Endometrial microvascular endothelial cells (primary cell): ENCODE results near the gene MTCL1. TPM values are rescaled to one million over a fixed set of nuclear protein-coding genes. Genes with fewer than 3 reads are reported as not detected.

Experiments used
- in situ Hi-C: cut with HindIII; loops from 2 replicates; pipeline ENCODE4 v1.10.0; 2017; ENCODE audit warnings: low sequenced_read_pairs, low pct_unique_long_range_greater_than_20kb; ENCODE audit errors: inconsistent ontology term
- total RNA-seq: library from RNA; depleted of rRNA; stranded (reverse); fragments of >200 nt; gene quantifications from one replicate; pipeline ENCODE4 v1.2.3, GENCODE V29; 2015; ENCODE audit errors: inconsistent ontology term

MTCL1 gene
- total RNA-seq, 1 donor from 2014 or later: 28.2 TPM

DNA sequence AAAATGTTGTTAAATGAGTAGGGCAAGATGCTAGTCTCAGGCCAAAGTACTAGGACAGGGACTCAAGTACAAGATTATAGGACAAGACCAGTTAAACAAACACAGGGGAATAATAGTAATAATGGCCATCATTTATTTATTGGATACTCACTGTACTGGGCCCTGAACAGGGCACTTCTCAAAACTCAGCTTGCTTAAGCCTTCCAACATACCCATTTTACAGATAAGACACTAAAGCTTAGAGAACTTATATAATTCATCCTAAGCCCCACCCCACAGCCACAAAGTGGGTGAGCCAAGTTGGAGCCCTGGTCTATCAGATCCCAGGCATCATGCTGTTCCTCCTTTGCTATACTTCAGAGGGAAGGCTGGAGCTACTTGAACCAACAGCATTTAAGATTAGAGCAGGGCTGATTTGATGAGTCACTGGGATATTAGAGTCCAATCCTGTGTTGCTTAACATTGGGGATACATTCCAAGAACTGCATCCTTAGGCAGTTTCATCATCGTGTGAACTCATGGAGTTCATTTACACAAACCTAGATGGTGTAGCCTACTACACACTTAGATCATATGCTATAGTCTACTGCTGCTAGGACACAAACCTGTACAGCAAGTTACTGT is 153.6 kb downstream of the MTCL1 start:
- in situ Hi-C loops: no loop called here

DNA sequence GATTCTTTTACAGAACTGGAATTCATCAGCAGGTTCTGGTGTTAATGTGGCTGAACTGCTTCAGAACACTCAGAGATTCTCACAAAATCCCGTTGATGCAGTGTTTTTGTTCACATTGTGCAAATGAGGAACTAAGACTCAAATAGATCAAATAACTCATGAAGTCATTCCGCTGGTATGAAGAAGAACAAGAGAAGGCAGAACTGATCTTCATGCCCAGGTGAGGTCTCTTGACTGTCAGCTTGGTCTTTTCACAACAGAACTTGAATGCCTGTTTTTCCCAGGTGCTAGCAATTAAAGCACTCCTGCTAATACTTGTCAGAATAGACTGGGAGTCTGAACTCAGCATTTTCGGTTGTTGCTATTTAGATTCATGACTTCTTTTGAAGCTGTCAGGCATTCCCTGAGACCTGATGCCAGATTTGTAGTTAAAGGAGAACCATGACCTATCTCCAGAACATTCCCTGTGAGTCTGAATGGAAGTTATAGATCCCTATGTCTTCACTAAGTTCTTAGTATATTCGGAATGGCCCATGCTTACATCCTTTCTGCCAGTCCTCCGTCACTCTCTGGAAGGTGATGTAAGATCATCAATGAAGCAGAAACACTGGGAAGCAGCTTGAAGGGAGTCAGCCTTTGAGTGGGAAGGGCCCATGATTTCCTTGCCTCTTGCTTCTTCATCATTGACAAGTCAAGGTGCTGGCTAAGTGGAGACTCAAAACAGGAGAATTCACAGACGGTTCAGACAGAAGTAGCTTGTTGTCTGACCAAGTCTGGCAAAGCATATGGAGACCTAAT is 155.7 kb downstream of the MTCL1 start:
- in situ Hi-C loops: no loop called here

DNA sequence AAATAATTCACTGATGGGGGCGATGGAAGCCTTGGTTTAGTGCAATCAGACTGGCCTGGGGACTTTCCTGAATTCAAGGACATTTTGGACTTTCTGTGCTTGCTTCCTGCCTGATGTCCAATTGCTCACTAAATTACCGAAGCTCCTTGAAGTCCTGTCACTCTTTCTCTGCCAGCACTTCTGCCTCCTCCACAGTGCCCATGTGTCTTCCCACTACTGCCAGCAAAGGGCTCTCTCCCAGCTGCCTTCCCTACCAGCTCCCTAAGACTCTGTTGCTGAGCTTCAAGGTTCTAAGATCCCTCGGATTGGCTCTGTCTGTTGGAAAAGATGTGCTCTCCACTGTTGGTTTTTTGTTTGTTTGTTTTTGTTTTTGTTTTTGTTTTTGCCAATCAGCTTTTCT is 158.1 kb downstream of the MTCL1 start:
- in situ Hi-C loops: no loop called here

DNA sequence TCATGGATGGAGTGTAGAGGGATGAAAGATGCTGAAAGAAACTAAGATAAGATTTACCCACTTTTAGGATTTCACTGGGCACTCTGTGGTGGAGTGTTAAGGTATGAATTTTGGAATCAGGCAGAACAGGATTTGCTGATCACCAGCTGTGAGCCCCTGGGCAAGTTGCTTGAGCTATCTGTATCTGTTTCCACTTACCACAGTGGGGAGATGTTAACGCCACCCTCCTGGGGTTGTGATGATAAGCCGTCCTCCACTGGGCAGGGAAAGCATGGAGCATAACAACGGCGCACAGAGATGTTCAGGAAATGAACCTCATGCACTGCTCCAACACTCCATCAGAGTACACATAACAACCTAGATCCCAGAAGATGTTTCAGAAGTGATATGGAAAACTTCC is 160.6 kb downstream of the MTCL1 start:
- in situ Hi-C loops: no loop called here

DNA sequence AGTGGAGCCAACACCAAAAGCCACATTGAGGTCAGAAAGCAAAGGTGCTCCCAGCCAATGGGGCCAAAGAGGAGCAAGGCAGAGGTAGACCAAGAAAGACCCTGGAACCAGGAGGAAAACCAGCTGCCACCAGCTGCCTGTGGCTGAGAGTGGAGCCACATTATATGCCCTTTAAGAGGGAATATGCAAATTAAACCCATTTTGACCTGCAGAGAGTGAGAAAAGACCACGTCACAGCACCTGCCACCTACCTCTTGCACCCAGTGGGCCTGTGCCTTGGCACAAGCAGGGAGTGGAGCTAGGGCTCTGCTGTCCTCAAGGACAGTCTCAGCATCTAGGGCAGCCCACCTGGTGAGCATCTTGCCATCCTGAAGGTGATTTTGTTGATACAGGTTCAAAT is 161.3 kb downstream of the MTCL1 start:
- in situ Hi-C loops: no loop called here

DNA sequence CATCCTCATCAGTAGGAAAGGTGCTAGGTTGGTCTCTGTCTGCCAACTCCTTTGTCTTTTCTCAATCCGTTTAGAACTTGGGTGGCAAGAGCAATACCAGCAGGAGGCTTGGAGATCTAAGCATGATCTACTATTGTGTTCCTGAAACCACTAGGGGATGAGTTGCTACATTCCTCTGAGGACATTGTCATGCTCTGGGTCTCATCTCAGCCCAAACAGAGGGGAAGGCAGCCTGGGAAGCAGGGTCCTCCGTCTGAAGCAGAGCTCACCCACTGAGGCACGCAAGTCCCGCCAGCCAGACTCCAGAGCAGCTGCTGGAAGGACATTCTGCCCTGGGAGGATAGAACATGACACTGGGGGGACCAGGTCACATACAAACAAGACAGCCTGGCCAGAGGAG is 162.9 kb downstream of the MTCL1 start:
- in situ Hi-C loops: no loop called here

DNA sequence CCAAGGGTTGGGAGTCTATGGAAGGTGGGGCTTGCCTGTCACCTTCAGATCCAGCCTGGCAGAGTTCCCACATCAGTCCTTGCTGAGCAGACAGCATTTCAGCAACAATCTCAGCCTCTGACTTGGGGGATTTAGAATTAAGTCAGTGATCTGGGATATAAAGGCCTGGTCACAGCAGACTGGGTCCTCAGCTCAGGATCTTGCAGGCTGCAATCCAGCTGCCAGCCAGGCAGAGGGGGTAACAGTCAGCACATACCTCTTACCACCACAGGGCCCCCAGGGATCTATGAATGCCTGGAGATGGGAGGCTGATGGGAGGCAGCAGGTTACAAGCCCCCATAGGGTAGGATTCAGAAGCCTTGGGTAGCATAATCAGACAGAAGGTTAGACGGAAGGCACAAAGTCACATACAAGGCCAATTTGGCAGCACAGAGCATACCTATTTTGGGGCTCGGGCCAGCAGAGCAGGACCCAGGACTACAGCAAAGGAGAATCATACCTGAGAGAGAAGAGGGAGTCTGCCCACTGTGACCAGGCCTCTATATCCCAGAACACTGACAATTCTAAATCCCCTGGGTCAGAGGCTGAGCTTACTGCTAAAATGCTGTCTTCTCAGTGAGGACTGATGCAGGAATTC is 163.5 kb downstream of the MTCL1 start:
- in situ Hi-C loops: no loop called here

DNA sequence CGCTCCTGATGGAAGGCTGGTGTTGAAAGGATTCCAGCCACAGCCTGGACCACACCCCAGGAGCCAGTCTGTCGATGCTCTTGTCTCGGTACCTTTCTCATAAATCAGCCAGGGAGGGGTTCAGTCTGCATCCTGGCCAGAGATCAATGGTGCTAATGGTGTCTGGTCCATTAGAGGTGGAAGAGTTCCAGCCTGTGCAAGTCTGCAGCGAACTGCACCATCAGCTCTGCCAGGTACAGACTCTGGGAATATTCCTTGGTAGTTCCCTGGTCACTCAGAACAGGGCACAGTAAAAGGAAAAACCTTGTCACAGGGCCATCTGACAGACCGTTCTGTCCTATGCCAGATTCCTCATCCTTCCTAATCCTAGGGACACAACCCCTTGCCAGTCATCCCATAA is 164.3 kb downstream of the MTCL1 start:
- in situ Hi-C loops: no loop called here

DNA sequence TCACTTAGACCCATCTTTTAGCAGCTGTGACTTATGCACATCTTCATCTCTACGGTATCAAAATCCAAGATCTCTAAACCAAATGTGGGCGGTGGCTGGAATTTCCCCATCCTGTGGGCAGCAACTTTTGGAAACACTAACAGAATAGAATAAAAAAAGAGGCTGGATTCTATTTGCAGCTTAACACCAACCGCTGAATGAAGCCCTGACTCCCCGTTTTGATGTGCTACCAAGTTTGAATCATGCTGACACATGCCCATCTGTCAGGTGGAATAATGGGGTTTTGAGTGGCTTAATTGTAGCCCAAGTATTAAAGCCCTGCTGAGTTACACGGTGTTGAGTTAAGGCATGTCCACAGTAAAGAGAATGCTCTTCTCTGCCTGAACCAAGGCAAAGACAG is 165.2 kb downstream of the MTCL1 start:
- in situ Hi-C loops: no loop called here

DNA sequence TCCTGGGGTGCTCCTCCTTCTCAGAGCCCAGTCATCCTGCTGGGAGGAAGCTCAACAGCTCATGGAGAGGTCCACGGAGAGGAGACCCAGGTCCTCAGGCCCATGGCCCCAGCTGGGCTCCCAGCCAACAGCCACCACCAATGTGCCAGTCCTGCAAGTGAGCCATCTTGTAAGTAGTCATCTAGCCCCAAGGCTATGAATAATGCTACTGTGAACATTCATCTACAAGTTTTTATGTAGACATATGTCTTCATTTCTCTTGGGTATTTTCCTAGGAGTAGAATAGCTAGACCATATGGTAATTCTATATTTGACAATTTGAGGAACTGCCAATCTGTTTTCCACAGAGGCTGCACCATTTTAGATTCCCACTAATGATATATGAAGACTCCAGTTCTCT is 166.1 kb downstream of the MTCL1 start:
- in situ Hi-C loops: no loop called here

DNA sequence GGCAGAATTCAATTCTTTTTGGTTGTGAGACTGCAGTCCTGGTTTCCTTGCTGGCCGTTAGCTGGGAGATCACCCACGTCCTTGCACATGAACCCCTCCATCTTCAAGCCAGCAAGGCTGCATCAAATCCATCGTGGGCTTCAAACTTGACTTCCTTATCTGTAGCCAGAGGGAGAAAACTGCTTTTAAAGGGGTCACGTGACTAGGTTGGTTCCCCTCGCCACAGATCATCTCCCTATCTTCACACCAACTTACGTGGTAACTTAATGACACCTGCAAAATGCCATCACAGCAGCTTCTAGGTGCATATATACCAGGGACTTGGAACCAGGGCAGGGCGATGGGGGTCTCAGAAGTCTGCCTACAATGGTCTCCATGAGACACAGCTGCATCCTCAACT is 169.5 kb downstream of the MTCL1 start:
- in situ Hi-C loops: no loop called here

DNA sequence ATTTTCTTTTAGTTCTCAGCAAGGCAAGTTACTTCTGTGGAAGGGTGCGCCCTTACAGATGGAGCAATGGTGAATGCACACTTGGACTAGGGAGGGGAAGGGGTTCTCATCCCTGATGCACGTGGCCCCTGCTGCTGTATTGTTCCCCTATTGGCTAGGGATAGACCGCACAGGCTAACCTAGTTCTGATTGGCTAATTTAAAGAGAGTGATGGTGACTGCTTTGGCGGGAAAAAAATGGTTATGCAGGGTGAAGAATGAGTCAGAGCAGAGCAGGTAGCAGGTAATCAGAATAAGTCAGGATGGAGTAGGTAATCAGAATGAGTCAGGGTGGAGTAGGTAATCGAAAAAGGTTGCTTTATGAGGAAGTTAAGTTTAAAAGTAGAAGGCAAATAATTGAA is 171.5 kb downstream of the MTCL1 start:
- in situ Hi-C loops: no loop called here

DNA sequence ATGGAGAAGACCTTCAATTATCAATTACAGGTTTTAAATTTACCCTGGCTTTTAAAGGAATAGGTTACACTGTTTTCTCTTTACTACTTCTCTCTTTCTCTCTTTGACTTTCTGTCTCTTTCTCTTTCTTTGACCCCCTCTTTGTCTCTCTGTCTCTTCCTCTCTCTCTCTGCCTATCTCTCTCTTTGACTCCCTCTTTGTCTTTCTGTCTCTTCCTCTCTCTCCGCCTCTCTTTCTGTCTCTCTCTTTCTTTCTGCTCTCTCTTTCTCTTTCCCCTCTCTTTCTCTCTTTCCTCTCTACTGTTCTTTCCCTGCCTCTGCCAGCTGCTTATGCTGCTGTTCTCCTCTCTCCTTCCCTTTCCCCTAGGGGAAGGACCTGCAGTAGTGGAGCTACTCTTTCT is 175.7 kb downstream of the MTCL1 start:
- in situ Hi-C loops: no loop called here

Other genes starting within 250 kb of the MTCL1 start
- 62.9 TPM for gene RAB12, start 96.1 kb upstream of the MTCL1 start, total RNA-seq